Measurements from ENCODE around the gene TTC21B. TPM values are rescaled to one million over a fixed set of nuclear protein-coding genes. Genes with fewer than 3 reads are reported as not detected.

Gene TTC21B
- total RNA-seq, 1 experiment from 2014 or later, result 14.7 TPM

DNA sequence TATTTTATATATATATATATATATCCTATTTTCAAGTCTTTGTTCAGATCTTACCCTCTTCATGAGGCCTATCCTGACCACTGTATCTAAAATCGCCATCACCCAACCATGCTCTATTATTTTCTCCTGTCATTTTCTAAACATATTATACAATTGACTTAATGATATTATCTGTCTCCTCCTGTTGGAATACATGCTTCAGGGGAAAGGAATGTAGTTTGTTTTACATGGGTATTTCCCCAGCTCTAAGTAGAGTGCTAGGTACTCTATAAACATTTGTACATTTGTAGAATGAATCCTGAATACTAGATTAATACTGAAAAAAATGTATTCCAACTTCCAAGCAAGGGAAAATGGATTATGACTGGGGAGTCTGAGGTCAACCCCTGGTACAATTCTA lies 26.2 kb downstream of the TTC21B start:
- intact Hi-C loops (cut with micrococcal nuclease; ENCODE audit: unreplicated experiment), result no loop called here
- Mint-ChIP-seq H3K4me3 (ENCODE audit: low read depth, unreplicated experiment) (no peak overlapping the region), H3K27ac (ENCODE audit: unreplicated experiment) (no peak overlapping the region), H3K27me3 (ENCODE audit: unreplicated experiment) (no peaks in the 10 kb centered on the region), H3K9me3 (ENCODE audit: low read depth, unreplicated experiment) (no peaks in the 10 kb centered on the region), H3K4me1 (ENCODE audit: low read depth, unreplicated experiment) (no peaks in the 10 kb centered on the region), H3K36me3 (ENCODE audit: insufficient read depth, unreplicated experiment) (peaks cover 15% of the 10 kb centered on the region)
- TF ChIP-seq CTCF (IDR thresholded peaks at IDR 0.05; ENCODE audit: unreplicated experiment), result no peak
- CTCF ChIA-PET, result no interaction called here
- no peak for DNase-seq
- BruUV-seq (replicated peaks), result no TSS peak

- H3K27ac Mint-ChIP-seq (ENCODE audit: unreplicated experiment), result no peak overlapping the region
Measured at GRCh38 chr2:165924946-165925345, 28.6 kb downstream of the TTC21B start.

DNA sequence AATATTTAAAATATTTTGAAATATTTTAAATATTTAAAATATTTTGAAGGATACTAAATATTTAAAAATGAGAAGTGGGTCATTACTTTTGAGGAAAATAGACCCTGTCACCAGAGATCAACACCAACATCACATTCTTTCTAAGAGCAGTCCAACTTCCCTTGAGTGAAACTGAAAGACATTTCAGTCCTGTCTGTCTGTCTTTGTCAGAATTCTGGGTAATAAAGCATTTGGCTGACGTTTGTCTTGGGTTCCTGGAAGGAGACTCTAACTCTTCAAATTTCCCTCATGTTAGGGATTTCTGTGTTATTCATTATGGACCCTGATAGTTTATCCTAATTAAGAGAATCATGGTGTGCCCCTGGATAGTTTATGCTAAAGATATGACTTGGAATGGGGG lies 32.8 kb downstream of the TTC21B start:
- H3K36me3 Mint-ChIP-seq (ENCODE audit: insufficient read depth, unreplicated experiment), result peaks cover 5% of the 10 kb centered on the region
- no peak for TF ChIP-seq CTCF (IDR thresholded peaks at IDR 0.05; ENCODE audit: unreplicated experiment)
- no peak for DNase-seq
- H3K4me1 Mint-ChIP-seq (ENCODE audit: low read depth, unreplicated experiment), result no peaks in the 10 kb centered on the region
- CTCF ChIA-PET, result no interaction called here
- BruUV-seq (replicated peaks), result no TSS peak
- H3K27ac Mint-ChIP-seq (ENCODE audit: unreplicated experiment), result no peak overlapping the region
- no peaks in the 10 kb centered on the region for H3K9me3 Mint-ChIP-seq (ENCODE audit: low read depth, unreplicated experiment)
- intact Hi-C loops (cut with micrococcal nuclease; ENCODE audit: unreplicated experiment), result no loop called here
- no peaks in the 10 kb centered on the region for H3K27me3 Mint-ChIP-seq (ENCODE audit: unreplicated experiment)
- H3K4me3 Mint-ChIP-seq (ENCODE audit: low read depth, unreplicated experiment), result no peak overlapping the region

More at GRCh38 chr2:165924946-165925345, 28.6 kb downstream of the TTC21B start:
- DNase-seq, result no peak
- BruUV-seq (replicated peaks), result no TSS peak
- Mint-ChIP-seq H3K36me3 (ENCODE audit: insufficient read depth, unreplicated experiment) (peaks cover 10% of the 10 kb centered on the region), H3K27me3 (ENCODE audit: unreplicated experiment) (no peaks in the 10 kb centered on the region), H3K4me1 (ENCODE audit: low read depth, unreplicated experiment) (no peaks in the 10 kb centered on the region), H3K4me3 (ENCODE audit: low read depth, unreplicated experiment) (no peak overlapping the region), H3K9me3 (ENCODE audit: low read depth, unreplicated experiment) (no peaks in the 10 kb centered on the region)
- CTCF ChIA-PET, result no interaction called here
- no peak for TF ChIP-seq CTCF (IDR thresholded peaks at IDR 0.05; ENCODE audit: unreplicated experiment)
- intact Hi-C loops (cut with micrococcal nuclease; ENCODE audit: unreplicated experiment), result no loop called here

DNA sequence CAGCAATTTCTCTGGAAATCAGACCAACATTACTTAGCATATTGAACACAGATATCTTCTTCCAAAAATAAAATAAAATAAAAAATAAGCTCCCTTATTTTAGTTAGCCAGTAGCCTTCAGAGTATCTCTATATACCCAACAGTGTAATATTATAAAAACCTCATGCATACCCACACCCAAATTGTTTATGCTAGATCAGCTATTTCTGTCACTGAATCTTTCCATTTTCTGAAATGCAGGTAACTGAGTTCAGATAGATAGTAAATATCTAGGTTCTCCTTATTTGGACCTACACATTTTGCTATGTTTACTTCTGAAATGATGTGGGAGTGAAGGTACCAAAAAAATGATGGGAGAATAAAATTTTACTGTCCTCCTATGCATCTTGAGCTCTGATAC lies 39.9 kb downstream of the TTC21B start:
- CTCF ChIA-PET, result no interaction called here
- Mint-ChIP-seq H3K36me3 (ENCODE audit: insufficient read depth, unreplicated experiment) (no peaks in the 10 kb centered on the region), H3K27me3 (ENCODE audit: unreplicated experiment) (no peaks in the 10 kb centered on the region), H3K4me1 (ENCODE audit: low read depth, unreplicated experiment) (no peaks in the 10 kb centered on the region), H3K27ac (ENCODE audit: unreplicated experiment) (no peak overlapping the region), H3K9me3 (ENCODE audit: low read depth, unreplicated experiment) (no peaks in the 10 kb centered on the region), H3K4me3 (ENCODE audit: low read depth, unreplicated experiment) (no peak overlapping the region)
- intact Hi-C loops (cut with micrococcal nuclease; ENCODE audit: unreplicated experiment), result no loop called here
- TF ChIP-seq CTCF (IDR thresholded peaks at IDR 0.05; ENCODE audit: unreplicated experiment), result no peak
- no TSS peak for BruUV-seq (replicated peaks)
- no peak for DNase-seq

DNA sequence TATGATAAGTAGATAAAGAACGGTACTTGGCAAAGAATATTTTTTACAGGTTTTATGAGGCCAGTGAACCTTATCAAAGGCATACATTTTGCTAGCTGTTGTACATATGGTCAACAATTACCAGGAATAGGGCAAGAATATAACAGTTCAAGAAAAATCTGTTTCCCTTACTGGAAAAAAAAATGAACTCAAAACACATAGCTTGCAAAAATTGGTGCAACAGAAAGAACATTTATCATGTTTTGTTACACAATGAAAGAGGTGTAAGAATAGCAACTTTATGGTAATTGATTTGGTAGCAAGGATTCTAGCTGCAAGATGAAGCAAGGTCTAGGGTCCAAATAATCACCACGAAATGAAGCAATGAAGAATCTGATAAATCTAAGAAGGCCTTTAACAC lies 41.6 kb downstream of the TTC21B start:
- intact Hi-C loops (cut with micrococcal nuclease; ENCODE audit: unreplicated experiment), result no loop called here
- H3K4me1 Mint-ChIP-seq (ENCODE audit: low read depth, unreplicated experiment), result no peaks in the 10 kb centered on the region
- TF ChIP-seq CTCF (IDR thresholded peaks at IDR 0.05; ENCODE audit: unreplicated experiment), result no peak
- H3K27ac Mint-ChIP-seq (ENCODE audit: unreplicated experiment), result no peak overlapping the region
- no peak for DNase-seq
- CTCF ChIA-PET, result no interaction called here
- H3K36me3 Mint-ChIP-seq (ENCODE audit: insufficient read depth, unreplicated experiment), result no peaks in the 10 kb centered on the region
- BruUV-seq (replicated peaks), result no TSS peak
- no peaks in the 10 kb centered on the region for H3K27me3 Mint-ChIP-seq (ENCODE audit: unreplicated experiment)
- no peak overlapping the region for H3K4me3 Mint-ChIP-seq (ENCODE audit: low read depth, unreplicated experiment)
- H3K9me3 Mint-ChIP-seq (ENCODE audit: low read depth, unreplicated experiment), result no peaks in the 10 kb centered on the region

Data from Calu3 (cell line).